Osteoblast (primary cell): ENCODE data around the gene NPNT. TPM values are rescaled to one million over a fixed set of nuclear protein-coding genes. Genes with fewer than 3 reads are reported as not detected.

Experiments used
- DNase-seq: peaks from one replicate; pipeline ENCODE4 v3.0.0; 2011; ENCODE audit warnings: low spot score, mixed read lengths; ENCODE audit not compliant: insufficient read length; ENCODE audit errors: missing footprints
- H2AFZ ChIP-seq: 2 replicates; pipeline ENCODE4 v1.6.0; 2011; ENCODE audit warnings: mild to moderate bottlenecking, low read length
- H3K27ac ChIP-seq: 2 replicates; pipeline ENCODE4 v1.5.1; 2011; ENCODE audit warnings: mild to moderate bottlenecking, low read depth, low read length, moderate library complexity
- H3K27me3 ChIP-seq: 2 replicates; pipeline ENCODE4 v1.6.0; 2012; ENCODE audit warnings: mild to moderate bottlenecking, control low read depth, inconsistent platforms, low read length, moderate library complexity; ENCODE audit not compliant: insufficient read depth
- H3K36me3 ChIP-seq: 2 replicates; pipeline ENCODE4 v1.5.1; 2011; ENCODE audit warnings: mild to moderate bottlenecking, low read length, control low read depth, moderate library complexity; ENCODE audit not compliant: insufficient read depth
- H3K4me1 ChIP-seq: 2 replicates; pipeline ENCODE4 v1.5.1; 2011; ENCODE audit warnings: mild to moderate bottlenecking, low read length, control low read depth, moderate library complexity; ENCODE audit not compliant: insufficient read depth
- H3K4me2 ChIP-seq: 2 replicates; pipeline ENCODE4 v1.6.0; 2011; ENCODE audit warnings: mild to moderate bottlenecking, low read length; ENCODE audit not compliant: insufficient read depth
- H3K4me3 ChIP-seq: fragments of 200-600 bp; sonication (generic); 3 replicates; pipeline ENCODE4 v1.5.1; 2012; ENCODE audit warnings: mild to moderate bottlenecking, low read length, inconsistent platforms; ENCODE audit not compliant: insufficient read depth
- H3K79me2 ChIP-seq: 2 replicates; pipeline ENCODE4 v1.6.0; 2012; ENCODE audit warnings: mild to moderate bottlenecking, low read length, control low read depth, inconsistent platforms; ENCODE audit not compliant: insufficient read depth
- H3K9me3 ChIP-seq: 2 replicates; pipeline ENCODE4 v1.5.1; 2011; ENCODE audit warnings: low read depth, low read length, control low read depth
- H4K20me1 ChIP-seq: 2 replicates; pipeline ENCODE4 v1.6.0; 2012; ENCODE audit warnings: mild to moderate bottlenecking, low read length, control low read depth; ENCODE audit not compliant: insufficient read depth
- CTCF ChIP-seq: IDR thresholded peaks from 2 replicates; pipeline ENCODE4 v1.5.1; 2011; ENCODE audit warnings: mild to moderate bottlenecking, low read depth, low read length, moderate library complexity; ENCODE audit errors: extremely low read depth
- total RNA-seq: library from RNA; depleted of rRNA; stranded (reverse); fragments of >200 nt; gene quantifications from 2 replicates; pipeline ENCODE4 v1.2.3, GENCODE V29; 2012

NPNT gene
- total RNA-seq, 1 donor, result 0.36 TPM

DNA sequence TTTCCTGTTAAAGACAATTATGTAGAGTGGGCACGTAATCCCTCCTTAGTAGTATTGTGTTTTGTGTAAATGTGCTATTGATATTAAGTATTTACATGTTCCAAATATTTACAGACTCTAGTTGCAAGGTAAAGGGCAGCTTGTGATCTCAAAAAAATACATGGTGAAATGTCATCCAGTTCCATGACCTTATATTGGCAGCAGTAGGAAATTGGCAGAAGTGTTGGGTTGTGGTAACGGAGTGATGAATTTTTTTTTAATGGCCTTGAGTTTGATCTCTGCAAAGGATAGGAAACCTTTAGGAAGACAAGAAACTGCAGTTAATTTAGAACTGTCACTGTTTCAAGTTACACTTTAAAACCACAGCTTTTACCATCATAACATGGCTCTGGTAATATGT, 74.3 kb downstream of the NPNT start:
- no peaks in the 10 kb centered on the region for H3K27me3 ChIP-seq
- H3K4me2 ChIP-seq, result no peak overlapping the region
- no peak overlapping the region for H2AFZ ChIP-seq
- H3K27ac ChIP-seq, result no peak overlapping the region
- no peak for DNase-seq
- H3K36me3 ChIP-seq, result no peaks in the 10 kb centered on the region
- H3K79me2 ChIP-seq, result no peaks in the 10 kb centered on the region
- H3K4me3 ChIP-seq, result no peak overlapping the region
- no peaks in the 10 kb centered on the region for H4K20me1 ChIP-seq
- no peaks in the 10 kb centered on the region for H3K9me3 ChIP-seq
- H3K4me1 ChIP-seq, result no peaks in the 10 kb centered on the region
- TF ChIP-seq CTCF, result no peak

DNA sequence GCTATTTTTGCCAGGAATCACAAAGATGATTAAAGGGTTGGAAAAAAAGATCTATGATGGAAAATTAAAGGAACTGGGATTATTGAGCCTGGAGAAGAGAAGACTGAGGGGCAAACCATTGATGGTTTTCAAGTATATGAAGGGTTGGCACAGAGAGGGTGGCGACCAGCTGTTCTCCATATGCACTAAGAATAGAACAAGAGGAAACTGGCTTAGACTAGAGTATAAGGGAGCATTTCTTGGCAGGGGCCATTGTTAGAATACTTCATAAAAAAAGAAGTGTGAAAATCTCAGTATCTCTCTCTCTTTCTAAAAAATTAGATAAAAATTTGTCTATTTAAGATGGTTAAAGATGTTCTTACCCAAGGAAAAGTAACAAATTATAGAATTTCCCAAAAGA, 75.1 kb downstream of the NPNT start:
- Histone ChIP-seq H3K9me3 (no peaks in the 10 kb centered on the region), H3K4me1 (no peaks in the 10 kb centered on the region), H3K36me3 (no peaks in the 10 kb centered on the region), H2AFZ (no peak overlapping the region), H3K4me2 (no peak overlapping the region), H3K27ac (no peak overlapping the region), H4K20me1 (no peaks in the 10 kb centered on the region), H3K4me3 (no peak overlapping the region), H3K79me2 (no peaks in the 10 kb centered on the region), H3K27me3 (no peaks in the 10 kb centered on the region)
- TF ChIP-seq CTCF, result no peak
- DNase-seq, result no peak

GRCh38 chr4:105971036-105971435, 75.8 kb downstream of the NPNT start:
- H4K20me1 ChIP-seq, result no peaks in the 10 kb centered on the region
- H3K4me3 ChIP-seq, result no peak overlapping the region
- no peak for DNase-seq
- H3K27me3 ChIP-seq, result no peaks in the 10 kb centered on the region
- H3K4me2 ChIP-seq, result no peak overlapping the region
- no peaks in the 10 kb centered on the region for H3K4me1 ChIP-seq
- no peak overlapping the region for H2AFZ ChIP-seq
- no peak overlapping the region for H3K27ac ChIP-seq
- no peaks in the 10 kb centered on the region for H3K79me2 ChIP-seq
- no peaks in the 10 kb centered on the region for H3K36me3 ChIP-seq
- H3K9me3 ChIP-seq, result no peaks in the 10 kb centered on the region
- no peak for TF ChIP-seq CTCF

- H3K27ac ChIP-seq, result no peak overlapping the region
- H3K9me3 ChIP-seq, result no peaks in the 10 kb centered on the region
- H3K4me1 ChIP-seq, result no peaks in the 10 kb centered on the region
- no peaks in the 10 kb centered on the region for H3K36me3 ChIP-seq
- no peak overlapping the region for H3K4me3 ChIP-seq
- no peaks in the 10 kb centered on the region for H3K27me3 ChIP-seq
- no peaks in the 10 kb centered on the region for H4K20me1 ChIP-seq
- no peak for DNase-seq
- TF ChIP-seq CTCF, result no peak
- no peak overlapping the region for H2AFZ ChIP-seq
- no peaks in the 10 kb centered on the region for H3K79me2 ChIP-seq
- H3K4me2 ChIP-seq, result no peak overlapping the region
Measured at GRCh38 chr4:105972946-105973621, 77.8 kb downstream of the NPNT start.
